Panc1 (cell line): ENCODE measurements around the gene PSMD12. TPM values are rescaled to one million over a fixed set of nuclear protein-coding genes. Genes with fewer than 3 reads are reported as not detected.

Source experiments
- ATAC-seq: fragments of 200-7000 bp; cut with Tn5 transposase; 2 replicates; pipeline ENCODE4 v1.9.1; 2020; ENCODE audit warnings: mild to moderate bottlenecking, moderate library complexity
- BruUV-seq: library from RNA; stranded (reverse); fragments of 400-500 nt; replicated peaks from 2 replicates; lab custom pipeline; 2021; lab: Mats Ljungman, UMichigan
- CTCF ChIA-PET: fragments of 300-600 bp; sonication (Branson Sonifier 250); formaldehyde crosslinking; loops from one replicate; lab custom pipeline; 2022; ENCODE audit warnings: antibody characterized with exemption; lab: Charles Lee
- POLR2A ChIA-PET: fragments of 300-600 bp; sonication (Branson Sonifier 250); formaldehyde crosslinking; loops from one replicate; lab custom pipeline; 2022; ENCODE audit warnings: antibody characterized with exemption; lab: Charles Lee
- DNase-seq: peaks from one replicate; pipeline ENCODE4 v3.0.0-alpha.2; 2010; ENCODE audit warnings: low read depth, low spot score
- H3K27ac ChIP-seq: 2 replicates; pipeline ENCODE4 v1.5.1; 2011; ENCODE audit warnings: mild to moderate bottlenecking, low read length, inconsistent platforms
- H3K27me3 ChIP-seq: fragments of 200-500 bp; sonication (Bioruptor generic); 2 replicates; pipeline ENCODE4 v1.6.0; 2014; ENCODE audit warnings: low read length, inconsistent platforms; ENCODE audit not compliant: control insufficient read depth, insufficient read depth
- H3K36me3 ChIP-seq: fragments of 200-500 bp; sonication (Bioruptor generic); 2 replicates; pipeline ENCODE4 v1.5.1; 2014; ENCODE audit warnings: inconsistent platforms, mild to moderate bottlenecking, low read length, moderate library complexity; ENCODE audit not compliant: control insufficient read depth, insufficient read depth
- H3K4me1 ChIP-seq: 2 replicates; pipeline ENCODE4 v1.5.1; 2011; ENCODE audit warnings: inconsistent platforms, mild to moderate bottlenecking, low read length, moderate library complexity; ENCODE audit not compliant: control insufficient read depth, insufficient read depth
- H3K4me3 ChIP-seq, 2 experiments: 2 replicates each; pipeline ENCODE4 v1.5.1; 2011 to 2012; ENCODE audit warnings: low read depth in 2 of 2, low read length in 2 of 2, mild to moderate bottlenecking in 2 of 2, inconsistent platforms in 1 of 2, moderate library complexity in 1 of 2
- H3K9me3 ChIP-seq: fragments of 200-500 bp; sonication (Bioruptor generic); 2 replicates; pipeline ENCODE4 v1.5.1; 2014; ENCODE audit warnings: low read depth, mild to moderate bottlenecking, inconsistent platforms, low read length, moderate library complexity; ENCODE audit not compliant: control insufficient read depth, insufficient read depth
- POLR2AphosphoS5 ChIP-seq: IDR thresholded peaks from 2 replicates; pipeline ENCODE4 v1.6.1; 2012; ENCODE audit warnings: mild to moderate bottlenecking, low read depth, low read length, moderate library complexity
- SIN3A ChIP-seq: IDR thresholded peaks from 2 replicates; pipeline ENCODE4 v1.6.1; 2012; ENCODE audit warnings: low read depth, mild to moderate bottlenecking, low read length, moderate library complexity, borderline replicate concordance; ENCODE audit not compliant: insufficient read depth
- TCF7L2 ChIP-seq: IDR thresholded peaks from 2 replicates; pipeline ENCODE4 v1.6.1; 2011; ENCODE audit warnings: mild to moderate bottlenecking, low read depth, low read length, inconsistent platforms
- in situ Hi-C: cut with HindIII; loops from 2 replicates; pipeline ENCODE4 v1.10.0; 2016; ENCODE audit warnings: low sequenced_read_pairs, low pct_unique_long_range_greater_than_20kb
- intact Hi-C: fragments of 100-400 bp; cut with micrococcal nuclease; formaldehyde crosslinking; loops from one replicate; pipeline ENCODE4 v1.10.0; 2022; ENCODE audit not compliant: unreplicated experiment
- total RNA-seq: library from RNA; stranded (reverse); gene quantifications from one replicate; pipeline ENCODE4 v1.2.1, GENCODE V29; 2021; ENCODE audit not compliant: unreplicated experiment
- TF ChIP-seq, protein P1 (sequence below): fragments of 450-650 bp; IDR thresholded peaks from 2 replicates; pipeline ENCODE4 v1.5.1; 2017; ENCODE audit warnings: mild to moderate bottlenecking
- TF ChIP-seq, protein P2 (sequence below), 2 experiments: IDR thresholded peaks; 2 replicates each; pipeline ENCODE4 v1.6.1; 2011 to 2012; ENCODE audit warnings: low read depth in 2 of 2, control low read depth in 1 of 2, low read length in 1 of 2, mild to moderate bottlenecking in 1 of 2, moderate library complexity in 1 of 2; ENCODE audit not compliant: insufficient read depth in 1 of 2

Gene PSMD12
- total RNA-seq, 1 experiment from 2014 or later = 50.2 TPM

DNA sequence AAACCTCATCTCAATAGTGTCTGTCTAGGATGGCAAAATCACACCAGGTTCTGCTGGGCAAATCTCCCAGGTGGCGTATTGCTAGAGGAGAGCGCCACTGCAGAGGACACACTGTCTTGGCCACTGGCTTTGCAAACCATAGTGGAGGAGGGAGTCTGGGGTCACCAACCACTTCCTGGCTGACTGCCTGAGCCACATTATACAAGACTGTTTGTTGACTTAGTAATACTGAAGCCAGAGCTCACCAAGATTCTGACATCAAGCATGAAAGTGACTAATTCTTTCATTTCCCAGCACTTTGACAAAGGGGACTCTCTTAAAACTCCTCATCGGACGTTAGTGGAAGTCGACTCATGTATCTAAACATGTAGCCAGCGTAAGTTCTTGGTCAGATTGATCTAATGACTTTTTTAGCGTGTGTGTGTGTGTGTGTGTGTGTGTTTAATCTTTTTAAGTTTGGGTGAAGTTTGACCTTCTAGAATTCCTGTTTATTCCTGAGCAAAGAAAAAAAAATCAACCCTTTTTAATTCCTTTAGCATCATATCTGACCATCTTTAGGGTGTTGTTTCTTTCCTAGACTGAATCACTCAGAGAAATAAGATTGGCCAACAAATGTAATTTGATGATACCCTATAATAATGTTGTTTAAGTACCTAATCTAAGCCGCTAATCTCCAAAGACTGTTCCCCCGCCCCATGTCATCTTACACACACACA, 24.4 kb upstream of the PSMD12 start:
- POLR2A ChIA-PET = no interaction called here
- TSS peak; percentile 71 for BruUV-seq
- intact Hi-C loops = no loop called here

DNA sequence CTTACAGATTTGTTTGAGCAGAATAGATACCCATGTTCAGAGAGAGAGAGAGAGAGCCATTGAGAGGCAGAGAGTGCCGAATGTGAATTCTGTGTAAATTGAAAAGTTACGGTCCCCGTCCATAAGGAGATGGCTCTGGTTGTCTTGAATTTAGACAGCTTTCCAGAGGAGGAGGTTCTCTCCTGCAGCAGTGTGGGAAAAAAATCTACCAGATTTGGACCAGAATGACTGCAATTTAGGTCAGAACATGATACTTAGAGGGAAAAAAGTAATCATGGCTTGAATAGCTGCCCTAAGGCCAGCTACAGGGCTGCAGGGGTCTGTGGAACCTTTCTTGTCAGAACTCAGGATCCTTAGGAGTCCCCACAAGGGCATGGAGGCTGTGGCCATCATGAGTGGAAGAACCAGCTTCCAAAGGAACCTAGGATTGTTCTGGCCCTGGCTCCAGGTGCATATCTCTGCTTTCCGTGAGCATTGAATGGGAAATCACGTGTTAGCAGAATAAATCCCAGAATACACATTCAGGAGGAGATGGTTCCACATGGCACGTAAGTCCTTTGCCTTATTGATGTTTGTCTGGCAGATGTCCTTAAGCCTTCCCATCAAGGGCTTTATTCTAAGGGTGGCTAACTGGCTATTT, 23.7 kb upstream of the PSMD12 start:
- TF ChIP-seq SIN3A (no peak), POLR2AphosphoS5 (no peak), TCF7L2 (no peak)
- TF ChIP-seq, protein P1, sequence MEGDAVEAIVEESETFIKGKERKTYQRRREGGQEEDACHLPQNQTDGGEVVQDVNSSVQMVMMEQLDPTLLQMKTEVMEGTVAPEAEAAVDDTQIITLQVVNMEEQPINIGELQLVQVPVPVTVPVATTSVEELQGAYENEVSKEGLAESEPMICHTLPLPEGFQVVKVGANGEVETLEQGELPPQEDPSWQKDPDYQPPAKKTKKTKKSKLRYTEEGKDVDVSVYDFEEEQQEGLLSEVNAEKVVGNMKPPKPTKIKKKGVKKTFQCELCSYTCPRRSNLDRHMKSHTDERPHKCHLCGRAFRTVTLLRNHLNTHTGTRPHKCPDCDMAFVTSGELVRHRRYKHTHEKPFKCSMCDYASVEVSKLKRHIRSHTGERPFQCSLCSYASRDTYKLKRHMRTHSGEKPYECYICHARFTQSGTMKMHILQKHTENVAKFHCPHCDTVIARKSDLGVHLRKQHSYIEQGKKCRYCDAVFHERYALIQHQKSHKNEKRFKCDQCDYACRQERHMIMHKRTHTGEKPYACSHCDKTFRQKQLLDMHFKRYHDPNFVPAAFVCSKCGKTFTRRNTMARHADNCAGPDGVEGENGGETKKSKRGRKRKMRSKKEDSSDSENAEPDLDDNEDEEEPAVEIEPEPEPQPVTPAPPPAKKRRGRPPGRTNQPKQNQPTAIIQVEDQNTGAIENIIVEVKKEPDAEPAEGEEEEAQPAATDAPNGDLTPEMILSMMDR = no peak
- TF ChIP-seq, protein P2, sequence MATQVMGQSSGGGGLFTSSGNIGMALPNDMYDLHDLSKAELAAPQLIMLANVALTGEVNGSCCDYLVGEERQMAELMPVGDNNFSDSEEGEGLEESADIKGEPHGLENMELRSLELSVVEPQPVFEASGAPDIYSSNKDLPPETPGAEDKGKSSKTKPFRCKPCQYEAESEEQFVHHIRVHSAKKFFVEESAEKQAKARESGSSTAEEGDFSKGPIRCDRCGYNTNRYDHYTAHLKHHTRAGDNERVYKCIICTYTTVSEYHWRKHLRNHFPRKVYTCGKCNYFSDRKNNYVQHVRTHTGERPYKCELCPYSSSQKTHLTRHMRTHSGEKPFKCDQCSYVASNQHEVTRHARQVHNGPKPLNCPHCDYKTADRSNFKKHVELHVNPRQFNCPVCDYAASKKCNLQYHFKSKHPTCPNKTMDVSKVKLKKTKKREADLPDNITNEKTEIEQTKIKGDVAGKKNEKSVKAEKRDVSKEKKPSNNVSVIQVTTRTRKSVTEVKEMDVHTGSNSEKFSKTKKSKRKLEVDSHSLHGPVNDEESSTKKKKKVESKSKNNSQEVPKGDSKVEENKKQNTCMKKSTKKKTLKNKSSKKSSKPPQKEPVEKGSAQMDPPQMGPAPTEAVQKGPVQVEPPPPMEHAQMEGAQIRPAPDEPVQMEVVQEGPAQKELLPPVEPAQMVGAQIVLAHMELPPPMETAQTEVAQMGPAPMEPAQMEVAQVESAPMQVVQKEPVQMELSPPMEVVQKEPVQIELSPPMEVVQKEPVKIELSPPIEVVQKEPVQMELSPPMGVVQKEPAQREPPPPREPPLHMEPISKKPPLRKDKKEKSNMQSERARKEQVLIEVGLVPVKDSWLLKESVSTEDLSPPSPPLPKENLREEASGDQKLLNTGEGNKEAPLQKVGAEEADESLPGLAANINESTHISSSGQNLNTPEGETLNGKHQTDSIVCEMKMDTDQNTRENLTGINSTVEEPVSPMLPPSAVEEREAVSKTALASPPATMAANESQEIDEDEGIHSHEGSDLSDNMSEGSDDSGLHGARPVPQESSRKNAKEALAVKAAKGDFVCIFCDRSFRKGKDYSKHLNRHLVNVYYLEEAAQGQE (IDR thresholded peaks at IDR 0.05; ENCODE audit: insufficient read depth in 1 of 2, low read depth in 2 of 2, low read length in 1 of 2) = no peak
- BruUV-seq = no TSS peak
- H3K27me3 ChIP-seq = no peaks in the 10 kb centered on the region
- peaks cover 41% of the 10 kb centered on the region for H3K4me1 ChIP-seq
- ChIA-PET POLR2A (interaction anchor here (0.7 kb wide), 1 partner anchor 12 kb away, joined by 3 read pairs; no protein-coding TSS in a partner anchor), CTCF (interaction anchor here (0.9 kb wide), 1 partner anchor 85 kb away, joined by 4 read pairs; no protein-coding TSS in a partner anchor)
- H3K4me3 ChIP-seq = peak overlapping the region; percentile 1 to 29; a peak in 3 of 4 replicates
- peak; percentile 65 for DNase-seq
- peak; percentile 71 for ATAC-seq
- in situ Hi-C loops (no loop called here), intact Hi-C loops (no loop called here)
- peak overlapping the region; percentile 85 for H3K27ac ChIP-seq
- no peaks in the 10 kb centered on the region for H3K9me3 ChIP-seq
- no peaks in the 10 kb centered on the region for H3K36me3 ChIP-seq

More for the DNA sequence above, 24.4 kb upstream of the PSMD12 start:
- H3K4me3 ChIP-seq = peak overlapping the region; percentile 1 to 29
- CTCF ChIA-PET = interaction anchor here (0.6 to 0.9 kb wide), 2 partner anchors 16 to 84 kb away, joined by 3 to 4 read pairs; no protein-coding TSS in a partner anchor
- in situ Hi-C loops = no loop called here
- H3K27me3 ChIP-seq = no peaks in the 10 kb centered on the region
- DNase-seq (peak; percentile 77), ATAC-seq (peak; percentile 93)
- peak overlapping the region; percentile 85 for H3K27ac ChIP-seq
- TF ChIP-seq, protein P1 = no peak
- TF ChIP-seq TCF7L2 = 0 out of 2 replicates have a peak, but pooled peaks have one; percentile 20
- TF ChIP-seq SIN3A = no peak
- TF ChIP-seq, protein P2 (IDR thresholded peaks at IDR 0.05; ENCODE audit: insufficient read depth in 1 of 2, low read depth in 2 of 2, low read length in 1 of 2) = no peak
- TF ChIP-seq POLR2AphosphoS5 = no peak
- peaks cover 37% of the 10 kb centered on the region for H3K4me1 ChIP-seq
- H3K36me3 ChIP-seq = no peaks in the 10 kb centered on the region
- no peaks in the 10 kb centered on the region for H3K9me3 ChIP-seq
